ENCODE measurements around the gene SORD. TPM values are rescaled to one million over a fixed set of nuclear protein-coding genes. Genes with fewer than 3 reads are reported as not detected.
A peak's percentile ranks its signal among the peaks of the same experiment; 100 is the strongest.
"Not testable (repeated sequence)": the region's sequence is repeated elsewhere in the genome, so short reads cannot be mapped to it uniquely, and the experiment has no call there.

The SORD gene
- total RNA-seq, 2 donors from 2014 or later = 10.6 to 14.5 TPM

DNA sequence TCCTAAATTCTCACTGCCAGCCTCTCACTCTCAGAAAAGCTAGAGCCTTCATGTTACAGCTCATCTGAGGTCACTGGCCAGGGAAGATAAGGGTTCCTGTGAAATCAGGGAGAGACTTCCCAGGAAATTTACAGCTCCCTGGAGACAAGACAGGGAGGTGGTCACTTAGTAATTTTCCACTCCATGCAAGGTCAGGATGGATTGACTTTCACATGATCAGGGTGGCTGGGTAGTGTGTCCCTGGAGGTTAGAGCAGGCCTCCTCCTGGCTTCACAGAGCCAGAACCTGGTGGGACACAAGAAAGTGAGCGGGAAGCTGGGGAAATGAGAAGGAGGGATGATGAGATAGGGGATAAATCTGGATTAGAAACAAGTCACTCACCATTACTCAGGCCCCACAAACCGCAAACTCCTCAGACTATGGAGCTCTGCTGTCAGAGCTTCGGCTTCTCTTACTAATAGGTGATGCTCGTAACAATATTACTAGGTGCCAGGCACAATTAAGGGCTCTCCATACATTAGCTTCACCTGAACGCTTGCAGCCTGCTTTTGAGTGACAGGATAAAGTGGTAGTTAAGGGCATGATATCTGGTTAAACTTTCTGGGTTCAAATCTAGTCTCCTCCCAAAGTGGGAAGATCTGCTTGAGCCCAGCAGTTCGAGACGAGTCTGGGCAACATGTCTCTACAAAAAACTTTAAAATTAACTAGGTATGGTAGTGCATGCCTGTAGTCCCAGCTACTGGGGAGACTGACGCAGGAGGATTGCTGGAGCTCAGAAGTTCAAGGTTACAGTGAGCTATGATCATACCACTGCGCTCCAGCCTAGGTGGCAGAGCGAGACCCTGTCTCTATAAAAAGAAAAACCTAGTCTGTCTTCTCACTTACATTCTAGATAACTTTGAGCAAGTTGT, 66.1 kb downstream of the SORD start:
- peak in 1 of 2 donors; percentile 18 for ATAC-seq
- no peak for DNase-seq
- intact Hi-C loops (cut with DNase I) = no loop called here

DNA sequence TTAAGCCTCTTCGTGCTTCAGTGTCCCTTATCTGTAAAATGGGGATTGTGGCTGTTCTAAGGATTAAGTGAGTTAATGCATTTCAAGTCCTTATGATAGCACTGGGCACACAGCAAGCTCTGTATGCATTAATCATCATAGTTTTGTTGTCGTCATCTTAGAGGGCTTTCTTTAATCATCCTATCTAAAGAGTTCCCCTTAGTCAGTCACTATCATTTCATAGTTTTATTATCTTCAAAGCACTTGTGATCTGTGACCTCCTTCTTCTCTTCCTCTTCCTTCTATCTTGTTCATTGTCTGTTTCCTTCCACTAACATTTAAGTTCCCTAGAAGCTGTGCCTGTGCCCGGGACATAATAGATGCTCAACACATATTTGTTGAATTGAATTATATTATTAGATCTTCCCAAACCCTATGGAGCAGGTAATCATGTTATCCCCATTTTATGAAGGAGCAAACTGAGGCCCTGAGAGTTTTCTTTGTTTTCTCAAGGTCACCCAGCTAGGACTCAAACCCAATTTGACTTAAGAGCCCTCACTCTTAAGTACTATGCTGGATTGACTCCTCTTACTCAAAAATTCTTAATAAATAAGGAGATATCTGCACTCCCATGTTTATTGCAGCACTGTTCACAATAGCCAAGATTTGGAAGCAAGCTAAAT, 66.8 kb downstream of the SORD start:
- DNase-seq = no peak
- intact Hi-C loops (cut with DNase I) = no loop called here
- peak in 1 of 2 donors; percentile 11 for ATAC-seq

DNA sequence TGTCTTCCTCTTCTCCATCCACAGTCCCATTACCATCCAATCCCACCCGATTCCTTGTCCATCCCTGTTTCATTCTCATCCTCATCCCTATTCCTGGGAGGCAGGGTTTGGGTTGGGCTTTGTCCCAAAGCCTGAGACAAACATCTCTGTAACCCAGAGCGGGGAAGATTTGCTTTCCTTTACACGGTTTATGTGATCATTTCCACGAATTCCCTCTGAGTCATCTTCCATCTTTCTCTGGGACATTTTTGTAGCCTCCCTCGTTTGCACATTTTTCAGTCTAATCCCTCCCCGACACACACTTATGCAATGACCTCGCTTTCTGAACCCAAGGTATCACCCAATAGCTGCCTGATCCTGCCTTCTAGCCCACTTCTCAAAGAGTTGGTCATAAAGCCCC, 68.2 kb downstream of the SORD start:
- intact Hi-C loops (cut with DNase I) = no loop called here
- ATAC-seq (no peak), DNase-seq (no peak)

DNA sequence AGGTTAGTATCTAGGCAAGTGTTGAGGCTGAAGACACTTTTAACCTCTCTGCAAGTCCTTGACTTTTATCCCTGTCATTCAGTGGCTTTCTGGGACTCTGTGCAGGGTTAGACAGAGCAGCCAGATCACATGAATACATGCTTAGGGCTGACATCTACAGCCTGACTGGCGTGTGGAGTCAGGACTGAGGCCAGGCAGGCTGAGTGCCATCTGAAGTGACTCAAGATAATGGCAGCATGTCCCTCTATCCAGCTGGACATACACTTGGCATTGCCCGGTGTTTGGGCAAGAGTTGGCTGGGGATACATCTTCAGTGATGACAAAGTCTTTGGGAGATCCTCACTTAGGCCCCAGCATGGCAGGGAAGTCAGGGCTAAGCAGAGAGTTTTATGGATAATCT, 68.6 kb downstream of the SORD start:
- ATAC-seq (peak; percentile 87 to 94), DNase-seq (peak; percentile 55)
- intact Hi-C loops (cut with DNase I) = no loop called here

DNA sequence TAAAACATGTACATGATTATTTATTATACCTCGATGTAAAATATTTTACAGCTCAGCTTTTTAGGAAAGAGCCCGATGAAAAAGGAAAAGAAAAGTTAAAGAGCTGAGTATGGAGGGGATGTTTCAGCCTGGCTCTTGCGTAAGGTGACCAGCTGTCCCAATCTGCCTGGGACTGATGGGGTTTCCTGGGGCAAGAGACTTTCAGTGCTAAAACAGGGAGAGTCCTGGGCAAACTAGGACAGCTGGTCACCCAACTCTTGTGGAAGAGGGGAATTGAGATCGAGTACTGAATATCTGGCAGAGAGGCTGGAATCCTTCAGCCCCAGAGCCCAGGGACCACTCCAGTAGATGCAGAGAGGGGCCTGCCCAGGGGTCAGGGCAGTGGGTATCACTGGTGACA, 70.0 kb downstream of the SORD start:
- no peak for DNase-seq

DNA sequence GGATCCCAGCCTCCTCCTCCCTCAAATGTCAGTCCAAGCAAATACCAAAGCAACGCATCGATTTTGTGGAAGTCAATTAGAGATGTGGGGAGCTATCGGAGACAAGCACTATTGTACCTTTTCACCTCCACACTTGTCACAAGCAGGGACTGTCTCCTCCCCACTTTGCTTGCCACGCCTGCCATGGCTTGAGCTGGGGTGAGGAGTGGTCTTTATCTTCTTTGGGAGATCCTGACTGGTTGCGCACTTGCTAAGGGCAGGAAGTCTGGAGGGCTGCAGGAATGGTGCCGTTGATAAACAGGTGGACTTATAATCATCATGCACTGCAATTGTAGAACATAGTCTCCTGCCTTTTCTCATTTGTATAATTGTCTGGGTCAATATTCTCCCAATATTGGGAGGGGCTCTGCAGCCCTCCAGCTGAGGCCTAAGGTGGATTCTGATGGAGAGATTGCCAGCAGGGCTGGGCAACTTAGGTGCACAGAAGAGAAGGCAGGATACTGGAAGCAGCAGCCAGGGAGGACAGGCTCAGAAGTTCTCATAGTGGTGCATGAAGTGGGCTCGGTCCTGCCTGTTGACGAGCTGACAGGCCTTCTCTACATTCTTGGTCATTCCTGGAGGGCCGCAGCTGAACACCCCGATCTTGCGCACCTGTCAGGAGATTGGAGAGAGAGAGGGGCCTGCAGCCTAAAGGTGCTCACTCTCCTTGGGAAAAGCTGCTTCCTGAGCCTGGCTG, 70.8 kb downstream of the SORD start:
- no peak for ATAC-seq

More for the DNA sequence above, 70.0 kb downstream of the SORD start:
- no peak for ATAC-seq
- intact Hi-C loops (cut with DNase I) = no loop called here

DNA sequence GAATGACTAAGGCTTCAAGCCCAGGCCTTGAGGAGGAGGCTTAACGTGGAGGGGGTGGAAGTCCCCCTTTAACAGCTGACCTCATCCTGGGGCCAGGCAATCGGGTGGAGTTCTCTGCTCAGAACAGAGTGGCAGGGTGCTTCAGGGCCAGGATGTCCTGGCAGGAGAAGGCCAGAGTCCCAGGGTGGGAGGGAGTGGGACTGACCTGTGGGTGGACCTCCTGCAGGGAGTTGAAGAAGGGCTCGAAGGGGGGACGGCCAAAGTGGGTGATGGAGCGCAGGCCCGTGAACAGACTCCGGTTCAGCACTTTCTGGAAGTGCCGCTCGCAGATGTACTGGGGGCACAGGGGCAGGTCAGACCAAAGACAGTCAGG, 71.3 kb downstream of the SORD start:
- ATAC-seq (peak in 1 of 2 donors; percentile 9), DNase-seq (no peak)
- intact Hi-C loops (cut with DNase I) = no loop called here

More for the DNA sequence above, 70.8 kb downstream of the SORD start:
- DNase-seq = no peak
- intact Hi-C loops (cut with DNase I) = no loop called here

DNA sequence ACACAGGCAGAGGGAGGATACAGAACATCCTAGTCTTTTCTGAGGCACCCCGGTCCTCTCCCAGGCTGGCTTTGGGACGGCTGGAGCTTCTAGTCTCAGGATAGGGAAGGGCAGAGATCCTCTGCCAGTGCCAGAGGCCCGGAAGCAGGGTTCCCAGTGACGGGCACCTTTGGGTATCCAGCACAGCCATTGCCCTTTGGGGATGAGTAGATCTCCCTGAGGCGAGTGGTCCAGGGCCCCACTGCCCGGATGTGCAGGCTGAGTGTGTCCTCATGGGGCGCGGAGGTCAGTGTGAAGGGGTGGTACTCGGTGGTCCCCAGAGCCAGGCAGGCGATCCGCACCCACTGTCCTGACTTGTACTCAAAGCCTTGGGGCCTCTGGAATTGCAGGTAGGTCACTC, 72.7 kb downstream of the SORD start:
- intact Hi-C loops (cut with DNase I) = no loop called here
- ATAC-seq = no peak
- DNase-seq = no peak

DNA sequence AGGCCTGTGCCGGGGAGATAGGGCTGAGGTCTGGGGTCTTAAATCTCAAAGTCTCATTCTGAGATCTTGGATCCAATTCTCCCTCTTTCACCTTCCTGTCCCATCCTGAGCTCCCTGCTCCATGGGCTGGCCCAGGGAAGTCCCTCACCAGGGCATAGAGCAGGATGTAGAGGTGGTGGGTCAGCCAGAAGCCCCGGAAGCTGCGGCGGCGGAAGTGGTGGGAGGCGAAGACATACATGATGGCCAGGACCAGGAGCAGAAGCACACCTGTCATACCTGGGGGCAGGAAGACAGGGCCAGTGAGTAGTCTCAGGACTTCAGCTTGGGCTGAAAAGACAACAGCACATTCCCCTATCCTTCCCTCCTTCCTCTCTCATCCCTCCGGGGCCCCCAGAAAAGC, 74.5 kb downstream of the SORD start:
- ATAC-seq (no peak), DNase-seq (no peak)
- intact Hi-C loops (cut with DNase I) = no loop called here

DNA sequence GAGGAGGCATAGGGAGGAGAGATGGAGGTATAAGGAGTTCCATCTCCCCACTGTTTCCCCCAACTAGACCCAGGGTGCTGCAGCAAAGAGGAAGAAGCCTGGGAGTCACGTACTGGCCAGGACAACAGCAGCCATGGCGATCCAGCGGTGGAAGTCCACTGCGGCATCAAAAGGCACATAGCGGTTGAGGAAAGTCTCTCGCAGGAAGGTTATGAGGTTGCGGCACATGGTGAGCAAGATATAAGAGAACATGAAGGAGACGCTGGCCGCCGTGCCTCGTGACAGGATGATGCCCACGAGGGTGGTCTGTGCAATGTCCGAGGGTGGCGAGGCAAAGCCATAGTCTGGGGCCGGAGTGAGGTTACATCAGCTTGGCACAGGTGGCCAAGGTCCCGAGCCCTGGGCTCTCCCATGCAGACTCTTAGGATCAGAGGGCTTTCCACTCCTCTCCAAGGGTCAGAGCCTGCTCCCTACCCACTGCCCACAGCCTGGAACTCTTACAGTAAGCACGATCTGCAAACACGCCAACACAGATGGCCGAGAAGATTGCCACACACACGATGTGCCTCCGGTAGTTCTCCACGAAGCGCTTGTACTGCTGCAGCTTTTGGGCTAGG, 76.7 kb downstream of the SORD start:
- DNase-seq (no peak), ATAC-seq (no peak)
- intact Hi-C loops (cut with DNase I) = no loop called here

DNA sequence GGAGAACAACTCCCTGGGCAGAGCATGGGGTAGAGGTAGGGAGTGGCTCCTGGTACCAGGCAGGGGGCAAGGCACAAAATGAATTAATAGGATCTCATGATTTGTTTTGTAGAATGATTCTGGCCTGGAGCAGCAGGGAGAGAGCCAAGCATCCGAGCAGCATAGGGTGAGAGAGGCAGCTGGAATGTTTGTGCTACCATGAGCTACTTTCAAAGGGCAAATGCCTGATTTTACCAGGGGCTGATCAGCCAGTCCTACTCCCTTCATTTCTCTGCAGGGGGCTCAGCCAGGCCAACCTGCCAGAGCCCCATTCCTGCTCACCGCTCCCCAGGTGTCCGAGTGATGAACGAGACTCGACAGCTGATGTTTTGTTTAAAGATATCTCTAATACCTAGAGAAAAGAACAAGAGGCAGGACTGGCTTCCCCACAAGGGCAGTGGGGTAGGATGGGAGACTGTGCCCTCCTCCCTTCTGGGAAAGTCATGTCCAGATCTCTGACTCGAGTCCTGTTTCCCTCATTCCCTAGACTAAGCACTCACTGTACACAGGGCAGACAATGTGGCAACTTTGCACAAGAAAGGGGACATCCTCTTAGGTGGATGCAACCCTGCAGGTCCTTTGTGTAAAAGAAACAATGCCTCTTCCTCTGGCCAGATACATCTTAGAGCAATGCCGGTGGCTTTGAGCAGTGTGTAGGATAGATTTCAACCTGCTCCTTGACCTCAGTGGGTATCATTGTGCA, 78.1 kb downstream of the SORD start:
- DNase-seq = no peak
- intact Hi-C loops (cut with DNase I) = no loop called here
- no peak for ATAC-seq

DNA sequence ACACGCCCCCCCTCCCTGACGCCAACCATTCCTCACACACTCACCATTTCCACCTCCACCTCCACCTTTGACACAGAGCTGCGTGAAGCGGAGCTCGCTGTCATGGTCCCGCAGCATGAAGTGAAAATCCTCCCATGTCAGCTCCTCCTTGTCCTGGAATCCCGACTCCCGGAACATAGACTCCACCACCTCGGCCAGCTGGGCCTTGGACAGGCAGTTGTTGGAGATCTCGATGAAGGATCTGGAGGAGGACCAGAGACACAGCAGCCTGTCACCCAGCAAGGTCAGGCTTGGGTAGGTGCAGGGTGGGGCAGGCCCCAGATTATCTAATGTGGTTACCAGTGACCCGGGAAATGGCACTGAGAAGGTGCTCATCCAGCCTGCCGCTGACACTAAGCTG, 78.8 kb downstream of the SORD start:
- intact Hi-C loops (cut with DNase I) = no loop called here
- DNase-seq (no peak), ATAC-seq (no peak)

DNA sequence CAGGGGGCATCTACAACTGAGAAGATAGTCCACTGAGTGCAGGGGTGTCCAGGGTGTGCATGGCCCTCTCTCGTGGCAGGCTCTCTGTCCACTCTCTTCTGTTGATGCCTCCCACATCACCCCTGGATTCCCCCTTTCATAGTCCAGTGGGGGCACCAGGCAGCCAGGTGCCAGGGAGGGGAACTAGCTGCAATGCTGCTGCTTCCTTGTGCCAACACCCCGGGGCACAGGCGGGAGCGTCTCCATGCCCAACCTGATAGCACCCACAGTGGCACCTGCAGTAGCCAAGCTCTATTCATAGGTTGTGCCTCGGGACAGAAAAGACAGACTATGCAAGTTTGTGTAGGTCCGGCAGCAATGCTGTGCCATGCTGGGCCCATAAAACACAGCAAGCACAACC, 79.2 kb downstream of the SORD start:
- intact Hi-C loops (cut with DNase I) = no loop called here
- DNase-seq = no peak
- no peak for ATAC-seq

DNA sequence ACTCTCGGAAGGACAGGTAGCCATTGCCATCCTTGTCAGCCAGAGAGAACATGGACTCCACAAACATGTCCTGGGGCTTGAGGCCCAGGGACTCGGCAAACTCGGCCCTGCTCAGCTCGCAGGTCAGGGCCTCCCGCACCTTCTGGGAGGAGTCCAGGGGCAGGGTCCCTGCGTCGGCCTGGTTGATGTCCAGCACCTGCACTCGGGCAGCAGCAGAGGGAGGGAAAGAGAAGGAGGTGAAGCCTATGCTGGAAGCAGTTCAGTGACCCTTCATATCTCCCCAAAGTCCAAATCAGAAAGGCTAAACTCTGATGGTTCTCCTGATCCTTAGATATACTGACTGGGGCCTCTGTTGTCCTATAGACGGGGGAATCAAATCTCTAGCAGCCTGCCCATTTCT, 81.2 kb downstream of the SORD start:
- not testable (repeated sequence) for ATAC-seq, DNase-seq

DNA sequence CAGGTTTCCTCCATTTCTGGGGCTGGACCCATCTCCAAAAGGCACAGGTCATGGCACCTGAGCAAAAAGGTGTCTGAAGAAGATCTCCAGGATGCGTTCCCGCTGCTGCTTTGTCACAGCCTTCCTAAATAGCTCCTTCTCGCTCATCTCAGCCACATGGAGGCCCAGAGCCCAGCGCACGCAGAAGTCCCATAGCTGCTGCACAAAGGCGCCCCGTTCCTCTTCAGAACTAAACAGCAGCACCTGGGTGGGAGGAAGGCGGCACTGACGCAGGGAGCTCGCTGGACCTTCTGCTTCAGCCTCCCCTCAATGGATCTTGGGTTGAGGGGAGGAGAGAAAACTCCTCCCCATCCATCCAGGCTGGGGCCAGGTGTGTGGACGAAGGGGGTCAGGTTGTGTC, 82.6 kb downstream of the SORD start:
- no peak for ATAC-seq
- intact Hi-C loops (cut with DNase I) = no loop called here
- no peak for DNase-seq

More for the DNA sequence above, 81.2 kb downstream of the SORD start:
- intact Hi-C loops (cut with DNase I) = not testable (repeated sequence)

DNA sequence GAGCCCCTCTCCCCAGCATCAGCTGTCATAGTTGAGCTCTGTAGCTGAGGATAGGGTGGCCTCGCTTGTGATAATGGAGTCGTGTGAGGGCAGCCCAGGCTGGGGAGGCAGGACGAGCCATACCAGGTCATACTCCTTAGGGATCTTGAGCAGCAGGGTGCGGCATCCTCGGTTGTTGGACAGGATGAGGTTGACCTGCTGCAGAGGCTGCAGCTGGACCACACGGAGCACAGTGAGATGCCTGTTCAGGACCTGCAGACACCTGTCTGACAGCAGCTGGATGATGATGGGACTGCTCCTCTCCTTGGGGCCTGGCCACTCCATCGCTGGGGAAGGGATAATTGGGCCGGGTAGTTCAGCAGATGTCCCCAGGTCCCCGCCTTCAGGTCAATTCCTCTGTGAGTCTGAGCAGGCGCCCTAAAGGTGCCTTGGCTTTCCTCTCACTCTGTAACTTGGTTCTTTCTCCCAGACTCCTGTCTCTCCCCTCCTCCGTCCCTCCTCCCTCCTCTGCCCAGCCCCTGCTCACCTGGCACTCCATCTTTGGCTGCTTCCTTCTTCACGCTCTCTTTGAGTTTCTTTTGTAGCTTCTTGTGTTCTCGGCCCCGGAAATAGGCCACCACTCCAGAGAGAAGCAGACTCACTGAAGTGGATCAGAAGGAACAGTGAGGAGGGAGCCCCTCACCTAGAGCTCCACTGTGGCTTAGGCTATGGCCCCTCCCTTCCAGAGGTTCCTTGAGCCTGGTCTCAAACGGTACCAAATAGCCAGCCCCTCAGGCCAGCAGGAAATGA, 83.2 kb downstream of the SORD start:
- intact Hi-C loops (cut with DNase I) = no loop called here
- DNase-seq (no peak), ATAC-seq (no peak)

DNA sequence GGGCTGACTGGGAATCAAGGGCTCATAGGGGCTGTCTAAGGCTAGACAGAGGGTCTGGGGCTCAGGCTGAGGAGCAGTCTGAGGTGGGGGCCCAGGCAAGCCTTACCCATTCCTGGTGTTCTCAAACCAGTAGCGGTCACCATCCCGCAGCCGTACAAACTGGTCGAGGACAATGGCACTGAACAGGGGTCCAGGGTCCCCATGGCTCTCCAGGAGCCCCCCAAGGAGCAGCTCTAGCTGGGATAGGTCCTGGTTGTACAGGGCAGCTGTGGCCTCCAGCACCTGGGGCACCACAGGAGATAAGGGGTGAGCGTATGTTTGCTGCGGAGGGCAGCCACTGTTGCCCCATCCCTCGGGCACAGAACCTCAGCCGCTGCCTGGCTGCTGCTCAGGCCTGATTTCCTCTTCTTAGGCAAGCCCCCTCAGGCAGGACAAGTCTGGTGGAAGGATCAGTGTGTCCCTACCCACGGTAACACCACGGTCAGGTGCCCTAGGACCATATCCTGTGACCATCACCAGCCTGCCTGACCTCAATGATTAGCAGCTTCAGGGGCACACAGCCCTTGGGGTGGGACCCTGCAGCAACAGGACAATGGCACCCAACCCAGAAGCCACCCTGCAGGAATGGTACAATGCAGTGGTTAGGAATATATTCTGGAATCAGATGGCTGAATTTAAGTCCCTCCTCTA, 85.1 kb downstream of the SORD start:
- ATAC-seq (no peak), DNase-seq (no peak)
- intact Hi-C loops (cut with DNase I) = no loop called here

Measured in left cardiac atrium (tissue), 4 donors.